HG02571 (cell line): ENCODE measurements around the gene CDH23.

Source experiments
- ATAC-seq: cut with Tn5 transposase; IDR thresholded peaks from one replicate; pipeline ENCODE4 v1.9.1; 2021; ENCODE audit warnings: mild to moderate bottlenecking, moderate library complexity; ENCODE audit not compliant: unreplicated experiment

Gene CDH23

DNA sequence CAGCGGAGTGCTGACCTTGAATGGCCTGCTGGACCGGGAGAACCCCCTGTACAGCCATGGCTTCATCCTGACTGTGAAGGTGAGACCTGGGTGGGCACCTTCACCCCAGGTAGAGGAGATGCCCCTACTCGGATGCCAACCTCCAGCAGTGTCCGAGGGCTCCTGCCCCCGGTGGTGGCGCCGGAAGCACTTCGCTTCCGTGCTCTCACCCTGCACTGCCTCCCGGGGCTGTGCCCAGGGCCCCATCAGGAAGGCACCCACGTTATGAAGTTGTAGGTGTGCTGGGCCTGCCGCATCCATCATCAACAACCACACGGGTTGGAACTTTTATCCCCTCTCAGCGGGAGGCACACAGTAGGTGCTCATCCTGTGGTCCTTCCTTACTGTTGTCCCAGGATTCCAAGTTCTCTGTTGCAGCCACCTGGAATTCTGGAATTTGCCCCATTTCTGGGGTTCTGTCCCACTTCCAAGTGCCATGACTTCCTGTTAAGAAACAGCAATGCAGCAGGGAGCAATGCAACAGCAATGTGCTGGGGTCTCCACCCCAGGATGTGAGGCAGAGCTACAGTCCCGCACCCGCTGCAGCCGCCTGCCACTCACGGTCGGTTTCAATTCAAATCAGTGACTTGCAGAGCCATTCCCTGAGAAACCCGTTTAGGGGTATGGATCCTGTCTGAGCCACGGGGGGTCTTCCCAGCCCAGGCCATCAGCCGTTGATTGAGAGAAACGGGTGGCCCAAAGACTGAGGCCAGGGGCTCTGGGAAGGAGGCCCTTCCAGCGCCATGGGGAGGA lies 219.0 kb downstream of the CDH23 start:
- ATAC-seq: no peak

DNA sequence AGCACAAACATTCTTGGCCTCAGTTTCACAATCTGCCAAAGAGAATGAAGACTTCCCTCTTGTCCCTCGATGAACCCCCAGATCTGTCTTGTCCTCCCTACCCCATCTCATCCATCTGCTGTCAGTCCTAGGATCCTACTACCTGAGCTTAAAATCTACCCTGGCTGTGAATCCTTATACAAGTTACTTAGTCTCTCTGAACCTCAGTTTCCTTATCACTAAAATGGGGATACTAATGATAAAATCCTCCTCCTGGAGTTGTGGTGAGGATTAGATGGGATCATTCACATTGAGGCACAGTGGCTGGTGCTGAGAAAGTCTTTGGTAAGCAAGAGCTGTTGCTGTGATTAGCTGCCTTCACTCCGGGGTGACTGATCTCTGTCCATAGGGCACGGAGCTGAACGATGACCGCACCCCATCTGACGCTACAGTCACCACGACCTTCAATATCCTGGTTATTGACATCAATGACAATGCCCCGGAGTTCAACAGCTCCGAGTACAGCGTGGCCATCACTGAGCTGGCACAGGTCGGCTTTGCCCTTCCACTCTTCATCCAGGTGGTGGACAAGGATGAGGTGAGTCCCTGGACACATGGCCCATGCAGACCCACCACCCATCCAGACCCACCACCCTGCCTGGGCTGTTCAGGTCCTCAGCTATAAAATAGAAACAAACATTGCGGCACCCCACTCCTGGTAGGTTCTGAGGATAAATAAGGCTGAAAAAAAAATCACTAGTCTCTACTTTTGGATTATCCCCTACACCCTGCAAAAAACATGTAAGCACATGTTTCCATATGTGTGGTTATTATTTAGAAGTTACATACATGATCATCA lies 220.3 kb downstream of the CDH23 start:
- no peak for ATAC-seq

DNA sequence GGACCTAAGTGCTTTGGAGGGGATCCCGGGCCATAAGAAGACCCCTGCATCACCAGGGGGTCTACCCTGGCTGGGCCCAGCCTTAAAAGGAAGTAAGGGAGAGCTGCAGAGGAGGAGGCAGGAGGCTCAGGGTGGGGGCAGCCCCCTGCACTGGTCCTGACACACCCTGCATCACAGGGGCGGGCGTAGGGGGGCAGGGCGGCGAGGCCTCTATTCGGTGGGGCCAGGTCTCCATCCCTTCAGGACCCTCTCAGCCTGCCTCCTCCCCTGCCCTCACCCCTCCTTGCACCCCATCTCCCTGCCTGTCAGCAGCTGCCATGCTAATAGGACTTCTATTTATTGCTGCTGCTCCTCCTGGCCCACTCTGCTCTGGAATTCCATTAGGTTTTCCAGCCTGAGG lies 221.5 kb downstream of the CDH23 start:
- no peak for ATAC-seq

DNA sequence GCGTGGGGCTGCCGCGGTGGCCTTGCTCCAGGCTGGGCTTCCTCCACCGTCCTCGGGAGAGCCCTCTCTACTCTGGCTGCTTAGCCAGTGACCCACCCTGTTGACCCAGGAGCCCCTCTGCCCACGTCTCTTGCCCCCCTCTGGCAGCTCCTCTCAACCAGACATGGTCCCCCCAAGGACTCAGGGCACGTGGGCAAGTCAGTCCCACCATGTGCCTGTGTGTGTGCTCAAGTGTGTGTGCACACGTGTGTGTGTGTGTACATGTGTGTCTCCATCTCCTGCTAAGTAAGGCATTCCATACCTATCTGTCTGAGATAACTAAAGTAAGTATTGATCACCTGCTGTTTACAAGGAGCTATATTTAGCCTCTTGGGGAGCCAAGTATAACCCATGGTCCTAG lies 221.9 kb downstream of the CDH23 start:
- ATAC-seq: no peak

DNA sequence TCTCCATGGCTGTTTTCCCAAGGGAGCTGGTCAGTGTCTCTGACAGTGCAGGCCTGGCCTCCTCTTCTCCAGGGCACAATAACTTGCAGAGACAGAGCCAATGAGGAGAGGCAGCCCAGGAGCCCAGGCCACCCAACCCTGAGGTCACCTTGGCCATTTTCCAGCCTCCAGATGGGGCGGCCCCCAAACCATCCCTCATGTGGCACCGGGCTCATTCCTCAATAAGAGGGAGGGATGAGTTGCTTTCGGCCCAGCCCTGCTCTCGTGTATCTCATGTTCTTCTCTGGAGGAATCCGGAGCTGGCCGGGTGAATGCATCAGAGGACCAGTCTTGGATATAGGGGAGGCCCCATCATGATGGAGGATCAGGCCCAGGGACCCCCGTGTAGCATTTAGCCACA lies 223.9 kb downstream of the CDH23 start:
- ATAC-seq: no peak

DNA sequence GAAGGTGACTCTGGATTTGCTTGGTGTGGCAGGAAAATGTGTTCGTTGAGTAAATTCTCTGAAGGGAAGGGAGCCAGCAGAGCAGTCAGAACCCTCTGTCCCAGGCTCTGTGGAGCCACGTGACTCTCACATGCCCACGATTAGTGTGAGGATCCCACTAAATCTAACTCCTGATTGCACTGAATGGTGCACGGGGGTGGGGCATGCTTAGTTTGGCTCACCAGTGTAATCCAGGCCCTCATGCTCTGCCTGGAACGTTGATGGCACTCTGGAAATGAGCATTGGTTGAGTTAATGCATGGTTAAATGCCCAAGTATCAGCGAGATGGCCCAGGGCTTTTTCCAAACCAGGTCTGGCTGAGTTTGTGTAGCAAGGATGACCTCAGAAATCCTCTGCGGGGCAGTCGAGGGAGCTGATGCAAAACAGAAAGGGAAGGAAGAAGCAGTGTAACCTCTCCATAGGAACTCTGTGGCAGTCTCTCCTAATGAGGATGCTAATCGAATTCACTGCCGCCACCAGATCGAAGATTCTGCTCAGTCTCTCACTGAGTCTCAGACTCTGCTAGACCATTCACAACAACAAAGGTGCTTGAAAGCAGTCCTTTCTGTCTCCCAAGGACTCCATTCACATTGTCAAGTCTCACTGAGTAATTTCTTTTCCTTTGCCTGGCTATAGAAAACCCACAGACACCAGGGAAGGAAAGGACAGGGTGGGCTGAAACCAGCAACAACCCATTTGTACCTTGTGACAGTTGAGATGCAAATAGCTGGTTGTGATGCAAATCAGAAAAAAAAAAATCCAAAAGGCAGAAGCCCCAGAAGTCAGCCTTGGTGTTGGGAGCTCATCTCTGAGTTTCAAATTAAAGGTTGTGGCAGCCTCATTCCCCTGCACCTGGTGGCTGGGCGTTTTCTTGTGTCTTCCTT lies 224.8 kb downstream of the CDH23 start:
- ATAC-seq: no peak

DNA sequence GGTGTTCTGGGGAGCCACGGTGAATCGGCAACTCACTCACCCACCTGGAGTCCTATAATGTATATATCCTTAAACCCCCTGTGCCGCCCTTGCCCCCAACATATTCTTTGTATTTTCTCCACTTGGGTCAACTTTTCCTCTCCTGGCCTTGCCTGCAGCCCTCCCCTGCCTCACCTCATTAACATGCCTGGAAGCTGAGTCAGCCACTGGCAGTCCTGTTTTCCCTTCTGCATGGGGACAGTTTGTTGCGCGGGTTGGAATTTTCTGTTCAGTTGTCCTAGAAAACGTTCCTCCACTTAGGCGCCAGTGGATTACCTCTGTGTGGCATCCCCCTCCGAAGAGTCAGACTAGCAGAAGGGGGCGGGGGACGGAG lies 225.4 kb downstream of the CDH23 start:
- ATAC-seq: no peak

DNA sequence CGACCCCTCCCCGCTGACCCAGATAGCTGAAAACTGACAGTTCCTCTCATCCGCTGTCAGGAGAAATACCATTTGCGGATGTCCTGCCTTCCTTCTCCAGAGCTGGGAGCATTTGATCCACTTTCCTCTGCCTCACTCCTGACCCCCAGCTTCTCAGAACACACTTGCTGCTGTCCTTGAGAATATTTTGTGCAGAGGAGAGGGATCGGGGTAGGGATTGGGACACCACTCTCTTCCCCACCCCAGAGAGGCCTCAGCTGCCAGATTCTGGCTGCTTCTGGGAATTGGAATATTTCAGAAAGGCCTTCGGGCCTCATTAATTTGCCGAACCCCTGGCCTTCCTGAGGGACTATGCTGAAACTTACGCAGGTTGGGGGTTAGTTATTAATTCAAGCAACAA lies 225.9 kb downstream of the CDH23 start:
- no peak for ATAC-seq

DNA sequence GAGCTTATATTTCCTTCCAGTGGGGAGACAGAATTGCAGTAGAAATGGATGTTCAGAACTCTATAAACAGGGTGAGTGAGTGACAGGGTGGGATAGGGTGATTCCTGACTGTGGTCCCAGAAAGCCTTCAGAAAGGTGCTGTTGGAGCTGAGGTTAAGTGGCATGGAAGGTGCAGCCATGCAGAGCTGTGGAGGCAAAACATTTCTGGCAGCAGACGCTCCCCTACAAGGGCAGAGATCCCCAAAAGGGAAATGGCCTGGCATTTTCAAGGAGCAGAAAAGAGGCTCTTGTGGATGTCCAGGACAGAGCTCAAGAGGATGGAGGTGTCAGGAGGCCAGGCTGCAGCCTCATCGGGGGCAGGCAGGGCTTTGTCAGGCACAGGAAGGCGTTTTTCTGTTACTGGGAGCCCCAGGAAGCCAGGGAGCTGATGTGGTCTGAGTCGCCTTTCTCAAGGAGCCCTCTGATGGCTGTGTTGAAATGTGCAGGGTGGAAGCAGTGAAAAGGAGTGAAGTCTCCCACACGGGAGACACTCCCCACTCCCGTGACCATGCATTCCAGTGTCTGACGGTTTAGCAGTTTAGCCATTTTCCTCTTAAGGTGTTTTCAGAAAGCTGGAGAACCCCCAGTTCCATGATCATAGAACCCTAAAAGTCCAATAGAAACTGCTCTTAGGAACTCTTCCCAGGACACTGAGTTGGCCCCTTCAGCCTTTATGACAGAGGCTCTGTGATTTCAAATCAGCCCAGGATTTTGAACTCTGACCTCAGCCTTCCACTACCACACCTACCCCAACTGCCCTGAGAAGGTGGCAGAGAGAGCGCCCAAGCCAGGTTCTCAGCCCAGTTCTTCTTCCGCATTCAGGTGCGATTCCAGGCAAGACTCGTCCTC lies 226.6 kb downstream of the CDH23 start:
- no peak for ATAC-seq

DNA sequence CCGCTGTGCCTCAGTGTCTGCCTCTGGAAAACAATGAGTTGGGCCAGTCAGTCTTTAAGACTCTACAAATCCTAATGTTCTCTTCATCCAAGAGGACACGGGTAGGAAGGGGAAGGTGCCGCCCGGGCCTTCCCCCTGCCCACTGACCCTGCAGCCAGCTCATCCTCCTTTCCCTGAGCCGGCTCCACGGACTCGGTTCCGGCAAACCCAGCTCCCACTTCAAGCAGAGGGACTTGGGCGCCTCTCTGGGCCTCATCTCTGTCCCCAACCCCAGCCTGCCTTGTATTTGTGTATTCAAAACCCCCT lies 227.2 kb downstream of the CDH23 start:
- no peak for ATAC-seq

DNA sequence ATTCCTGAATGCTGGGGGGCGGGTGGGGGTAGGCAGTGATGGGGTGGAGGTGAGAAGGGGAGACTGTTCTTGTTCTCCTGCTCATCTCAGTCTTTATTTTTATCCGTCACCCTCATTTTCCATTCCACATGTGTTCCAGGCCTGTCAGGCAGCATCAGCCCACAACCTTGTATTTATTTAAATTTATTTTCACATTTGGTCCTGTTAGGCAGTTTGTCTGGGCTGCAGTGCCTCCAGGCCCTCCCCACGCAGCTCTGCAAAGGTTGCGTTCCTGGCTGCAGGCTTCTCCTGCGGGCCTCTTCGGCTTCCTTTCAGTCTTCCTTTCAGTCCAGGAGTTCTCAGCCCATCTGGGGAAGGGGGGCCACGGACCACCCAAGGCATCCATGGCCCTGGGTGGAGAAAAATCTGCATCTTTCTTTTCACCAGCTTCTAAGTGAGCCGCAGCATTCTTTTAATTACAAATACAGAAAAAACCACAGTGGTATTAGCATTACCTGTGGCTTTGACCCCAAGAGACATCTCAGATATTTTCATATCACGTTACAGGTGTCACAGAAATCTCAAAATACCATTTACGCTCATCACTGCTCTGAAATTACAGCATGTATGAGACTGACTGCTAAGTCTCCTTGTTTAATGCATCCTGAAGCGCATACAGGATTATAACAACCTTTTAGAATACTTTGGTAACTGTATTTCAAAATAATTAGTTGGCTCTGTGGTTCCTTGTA lies 228.9 kb downstream of the CDH23 start:
- ATAC-seq: no peak

DNA sequence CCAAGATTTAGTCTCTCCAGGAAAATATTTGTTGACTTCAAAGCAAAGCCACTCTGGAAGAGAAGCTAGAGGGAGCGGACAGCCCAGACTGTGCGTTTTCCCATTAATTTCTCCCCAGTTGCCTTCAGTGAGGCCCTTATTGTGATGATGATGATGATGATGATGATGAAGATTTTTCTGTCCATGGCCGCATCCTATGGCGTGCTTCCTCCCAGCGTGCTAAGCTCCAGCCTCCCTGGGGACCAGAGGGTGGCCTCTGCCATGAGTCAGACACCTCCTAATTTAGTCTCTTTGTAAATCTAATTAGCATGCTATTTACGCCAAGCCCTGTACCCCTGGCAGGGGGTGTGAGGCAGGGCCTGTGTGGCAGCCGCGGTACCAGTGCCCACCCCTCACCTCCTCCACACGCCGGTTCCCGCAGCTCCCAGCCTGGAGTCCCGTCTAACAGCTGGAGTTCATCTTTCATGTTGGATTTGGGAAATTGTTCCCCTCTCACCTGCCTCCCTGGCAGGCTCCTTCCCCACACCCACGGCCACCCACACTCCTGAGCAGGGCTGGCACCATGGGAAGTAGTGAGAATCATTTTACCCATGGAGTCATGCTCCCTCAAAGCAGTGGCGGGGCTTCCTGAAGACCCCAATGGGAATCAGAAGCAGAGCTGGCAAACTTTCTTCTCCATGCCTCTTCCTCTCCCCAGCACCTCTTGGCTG lies 230.7 kb downstream of the CDH23 start:
- no peak for ATAC-seq

DNA sequence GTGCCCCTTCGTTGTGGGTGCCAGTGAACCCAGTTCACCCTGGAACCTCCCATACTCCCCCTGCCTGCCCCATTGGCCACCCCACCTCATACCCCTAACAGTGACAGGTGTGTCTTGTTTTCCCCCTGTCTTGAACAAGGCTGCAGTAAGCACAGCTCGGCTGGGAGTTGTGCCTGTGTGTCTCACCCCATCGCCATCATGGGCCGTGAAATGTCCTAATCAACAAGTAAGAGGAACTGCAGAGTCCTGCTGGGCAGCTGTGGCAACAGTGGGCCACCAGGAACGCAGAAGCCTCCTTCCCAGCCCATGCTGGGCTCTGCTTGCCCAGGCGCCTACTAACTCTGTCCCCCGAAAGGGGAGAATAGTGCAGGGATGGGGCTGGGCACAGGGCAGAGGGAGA lies 231.2 kb downstream of the CDH23 start:
- ATAC-seq: no peak

DNA sequence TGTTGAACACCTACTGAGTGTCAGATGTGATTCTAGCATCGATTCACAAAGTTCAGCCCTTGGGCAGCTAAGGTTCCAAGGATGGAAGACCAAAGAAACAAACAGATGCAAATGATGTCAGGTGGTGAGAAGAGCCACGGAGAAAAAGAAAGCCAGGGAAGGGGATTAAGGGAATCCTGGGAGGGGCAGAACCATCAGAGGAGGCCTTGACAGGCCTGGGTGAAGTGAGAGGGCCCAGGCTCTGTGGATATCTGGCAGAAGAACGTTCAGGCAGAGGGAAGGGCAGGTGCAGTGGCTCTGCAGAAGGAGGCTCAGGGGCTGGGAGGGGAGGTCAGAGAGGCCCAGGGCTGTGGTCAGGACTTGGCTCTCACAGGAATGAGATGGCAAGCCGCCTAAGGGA lies 232.4 kb downstream of the CDH23 start:
- no peak for ATAC-seq

DNA sequence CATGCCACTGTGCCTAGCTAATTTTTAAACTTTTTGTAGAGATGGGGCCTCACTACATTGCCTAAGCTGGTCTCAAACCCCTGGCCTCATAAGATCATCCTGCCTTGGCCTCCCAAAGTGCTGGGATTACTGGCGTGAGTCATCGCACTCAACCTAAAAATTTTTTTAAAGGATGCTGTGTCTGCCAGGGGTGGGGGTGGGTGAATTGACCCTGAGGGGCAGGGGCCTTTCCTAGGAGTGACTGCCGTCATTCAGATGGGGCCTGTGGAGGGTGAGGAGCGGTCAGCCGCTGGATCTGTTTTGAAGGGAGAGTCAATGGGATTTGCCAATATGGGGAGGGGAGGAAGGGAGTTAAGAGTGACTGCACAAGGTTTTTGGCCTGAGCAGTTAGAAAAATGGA lies 233.4 kb downstream of the CDH23 start:
- no peak for ATAC-seq

DNA sequence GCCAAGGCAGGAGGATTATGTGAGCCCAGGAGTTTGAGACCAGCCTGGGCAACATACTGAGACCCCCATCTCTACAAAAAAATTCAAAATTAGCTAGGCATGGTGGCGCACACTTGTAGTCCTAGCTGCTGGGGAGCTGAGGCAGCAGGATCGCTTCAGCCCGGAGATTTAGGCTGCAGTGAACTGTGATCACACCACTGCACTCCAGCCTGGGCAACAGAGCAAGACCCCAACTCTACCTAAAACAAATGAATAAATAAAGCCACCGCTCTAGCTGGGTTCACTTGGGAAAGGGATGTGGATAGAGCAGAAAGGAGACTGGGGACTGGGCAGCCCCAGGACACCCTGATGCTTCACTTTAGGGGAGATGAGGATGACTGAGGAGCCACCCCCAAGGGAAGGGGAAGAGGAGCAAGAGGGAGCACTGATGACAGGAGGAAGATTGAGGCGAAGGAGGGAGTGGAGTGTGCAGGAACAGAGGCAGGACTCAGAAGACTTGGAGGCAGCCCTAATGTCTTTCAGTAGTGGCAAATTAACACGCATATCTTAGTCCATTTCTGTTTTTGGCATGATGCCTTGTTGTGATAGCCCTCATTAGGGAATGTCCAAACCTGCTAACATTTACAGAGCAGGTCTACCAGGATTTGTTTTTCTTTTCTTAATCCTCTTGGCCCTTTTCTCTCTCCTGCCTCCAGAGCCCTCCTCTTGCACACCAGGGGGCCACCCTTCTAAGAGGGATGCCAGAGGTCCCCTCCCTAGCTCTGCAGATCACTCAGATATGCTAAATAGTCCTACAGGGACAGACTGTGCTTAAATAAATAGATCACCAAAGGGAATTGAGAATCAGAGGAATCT lies 234.5 kb downstream of the CDH23 start:
- no peak for ATAC-seq

DNA sequence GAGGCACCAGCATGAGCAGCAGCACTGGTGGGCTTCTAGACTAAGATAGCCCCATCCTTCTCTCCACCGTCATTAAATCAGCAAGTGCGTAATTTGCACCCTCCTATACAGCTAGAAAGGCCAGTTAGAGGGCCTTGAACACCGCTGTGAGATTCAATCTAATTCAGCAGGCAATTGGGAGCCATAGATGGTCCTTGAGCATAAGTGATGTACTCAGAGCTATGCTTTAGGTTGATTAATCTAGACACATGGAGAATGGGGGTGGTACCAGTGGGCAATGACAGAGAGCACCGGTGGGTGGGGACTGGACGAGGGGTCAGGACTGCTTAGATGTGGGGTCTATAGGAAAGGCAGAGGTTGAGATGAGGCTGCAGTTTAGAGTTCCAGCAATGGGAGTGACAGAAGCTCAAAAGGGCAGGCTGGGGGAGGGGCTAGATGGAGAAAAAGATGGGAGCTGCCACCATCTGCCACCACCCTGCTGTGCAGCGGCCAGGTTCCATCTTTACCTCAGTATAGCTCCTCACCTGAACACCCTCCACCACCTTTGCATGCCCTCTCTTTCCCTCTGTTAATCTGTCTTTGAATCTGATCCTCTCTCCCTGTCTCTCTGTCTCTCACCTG lies 235.6 kb downstream of the CDH23 start:
- ATAC-seq: no peak
